Measurements from ENCODE around the gene CEACAM3.

GRCh38 chr19:41853344-41853743 is 57.0 kb downstream of the CEACAM3 start:
- TF ChIP-seq, protein P1, sequence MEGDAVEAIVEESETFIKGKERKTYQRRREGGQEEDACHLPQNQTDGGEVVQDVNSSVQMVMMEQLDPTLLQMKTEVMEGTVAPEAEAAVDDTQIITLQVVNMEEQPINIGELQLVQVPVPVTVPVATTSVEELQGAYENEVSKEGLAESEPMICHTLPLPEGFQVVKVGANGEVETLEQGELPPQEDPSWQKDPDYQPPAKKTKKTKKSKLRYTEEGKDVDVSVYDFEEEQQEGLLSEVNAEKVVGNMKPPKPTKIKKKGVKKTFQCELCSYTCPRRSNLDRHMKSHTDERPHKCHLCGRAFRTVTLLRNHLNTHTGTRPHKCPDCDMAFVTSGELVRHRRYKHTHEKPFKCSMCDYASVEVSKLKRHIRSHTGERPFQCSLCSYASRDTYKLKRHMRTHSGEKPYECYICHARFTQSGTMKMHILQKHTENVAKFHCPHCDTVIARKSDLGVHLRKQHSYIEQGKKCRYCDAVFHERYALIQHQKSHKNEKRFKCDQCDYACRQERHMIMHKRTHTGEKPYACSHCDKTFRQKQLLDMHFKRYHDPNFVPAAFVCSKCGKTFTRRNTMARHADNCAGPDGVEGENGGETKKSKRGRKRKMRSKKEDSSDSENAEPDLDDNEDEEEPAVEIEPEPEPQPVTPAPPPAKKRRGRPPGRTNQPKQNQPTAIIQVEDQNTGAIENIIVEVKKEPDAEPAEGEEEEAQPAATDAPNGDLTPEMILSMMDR (IDR thresholded peaks at IDR 0.05): no peak
- TF ChIP-seq POLR2A (IDR thresholded peaks at IDR 0.05): no peak
